Panc1 (cell line): Measurements from ENCODE around the gene LRIT3. TPM values are rescaled to one million over a fixed set of nuclear protein-coding genes. Genes with fewer than 3 reads are reported as not detected.

Experiments used
- ATAC-seq: fragments of 200-7000 bp; cut with Tn5 transposase; 2 replicates; pipeline ENCODE4 v1.9.1; 2020; ENCODE audit warnings: mild to moderate bottlenecking, moderate library complexity
- BruUV-seq: library from RNA; stranded (reverse); fragments of 400-500 nt; replicated peaks from 2 replicates; lab custom pipeline; 2021; lab: Mats Ljungman, UMichigan
- CTCF ChIA-PET: fragments of 300-600 bp; sonication (Branson Sonifier 250); formaldehyde crosslinking; loops from one replicate; lab custom pipeline; 2022; ENCODE audit warnings: antibody characterized with exemption; lab: Charles Lee
- POLR2A ChIA-PET: fragments of 300-600 bp; sonication (Branson Sonifier 250); formaldehyde crosslinking; loops from one replicate; lab custom pipeline; 2022; ENCODE audit warnings: antibody characterized with exemption; lab: Charles Lee
- DNase-seq: peaks from one replicate; pipeline ENCODE4 v3.0.0-alpha.2; 2010; ENCODE audit warnings: low read depth, low spot score
- H3K27ac ChIP-seq: 2 replicates; pipeline ENCODE4 v1.5.1; 2011; ENCODE audit warnings: mild to moderate bottlenecking, low read length, inconsistent platforms
- H3K27me3 ChIP-seq: fragments of 200-500 bp; sonication (Bioruptor generic); 2 replicates; pipeline ENCODE4 v1.6.0; 2014; ENCODE audit warnings: low read length, inconsistent platforms; ENCODE audit not compliant: control insufficient read depth, insufficient read depth
- H3K36me3 ChIP-seq: fragments of 200-500 bp; sonication (Bioruptor generic); 2 replicates; pipeline ENCODE4 v1.5.1; 2014; ENCODE audit warnings: inconsistent platforms, mild to moderate bottlenecking, low read length, moderate library complexity; ENCODE audit not compliant: control insufficient read depth, insufficient read depth
- H3K4me1 ChIP-seq: 2 replicates; pipeline ENCODE4 v1.5.1; 2011; ENCODE audit warnings: inconsistent platforms, mild to moderate bottlenecking, low read length, moderate library complexity; ENCODE audit not compliant: control insufficient read depth, insufficient read depth
- H3K4me3 ChIP-seq, 2 experiments: 2 replicates each; pipeline ENCODE4 v1.5.1; 2011 to 2012; ENCODE audit warnings: low read depth in 2 of 2, low read length in 2 of 2, mild to moderate bottlenecking in 2 of 2, inconsistent platforms in 1 of 2, moderate library complexity in 1 of 2
- H3K9me3 ChIP-seq: fragments of 200-500 bp; sonication (Bioruptor generic); 2 replicates; pipeline ENCODE4 v1.5.1; 2014; ENCODE audit warnings: low read depth, mild to moderate bottlenecking, inconsistent platforms, low read length, moderate library complexity; ENCODE audit not compliant: control insufficient read depth, insufficient read depth
- CTCF ChIP-seq: fragments of 450-650 bp; IDR thresholded peaks from 2 replicates; pipeline ENCODE4 v1.5.1; 2017; ENCODE audit warnings: mild to moderate bottlenecking
- POLR2AphosphoS5 ChIP-seq: IDR thresholded peaks from 2 replicates; pipeline ENCODE4 v1.6.1; 2012; ENCODE audit warnings: mild to moderate bottlenecking, low read depth, low read length, moderate library complexity
- REST ChIP-seq, 2 experiments: IDR thresholded peaks; 2 replicates each; pipeline ENCODE4 v1.6.1; 2011 to 2012; ENCODE audit warnings: low read depth in 2 of 2, control low read depth in 1 of 2, low read length in 1 of 2, mild to moderate bottlenecking in 1 of 2, moderate library complexity in 1 of 2; ENCODE audit not compliant: insufficient read depth in 1 of 2
- SIN3A ChIP-seq: IDR thresholded peaks from 2 replicates; pipeline ENCODE4 v1.6.1; 2012; ENCODE audit warnings: low read depth, mild to moderate bottlenecking, low read length, moderate library complexity, borderline replicate concordance; ENCODE audit not compliant: insufficient read depth
- TCF7L2 ChIP-seq: IDR thresholded peaks from 2 replicates; pipeline ENCODE4 v1.6.1; 2011; ENCODE audit warnings: mild to moderate bottlenecking, low read depth, low read length, inconsistent platforms
- in situ Hi-C: cut with HindIII; loops from 2 replicates; pipeline ENCODE4 v1.10.0; 2016; ENCODE audit warnings: low sequenced_read_pairs, low pct_unique_long_range_greater_than_20kb
- intact Hi-C: fragments of 100-400 bp; cut with micrococcal nuclease; formaldehyde crosslinking; loops from one replicate; pipeline ENCODE4 v1.10.0; 2022; ENCODE audit not compliant: unreplicated experiment
- total RNA-seq: library from RNA; stranded (reverse); gene quantifications from one replicate; pipeline ENCODE4 v1.2.1, GENCODE V29; 2021; ENCODE audit not compliant: unreplicated experiment

LRIT3 gene
- total RNA-seq, 1 experiment from 2014 or later = 0.05 TPM

- Histone ChIP-seq H3K4me3 (no peak overlapping the region), H3K9me3 (no peaks in the 10 kb centered on the region), H3K36me3 (no peaks in the 10 kb centered on the region), H3K27me3 (no peaks in the 10 kb centered on the region), H3K27ac (no peak overlapping the region), H3K4me1 (no peaks in the 10 kb centered on the region)
- DNase-seq = no peak
- CTCF ChIA-PET = no interaction called here
- POLR2A ChIA-PET = no interaction called here
- no peak for ATAC-seq
- in situ Hi-C loops = no loop called here
- intact Hi-C loops = no loop called here
- TF ChIP-seq REST (IDR thresholded peaks at IDR 0.05; ENCODE audit: insufficient read depth in 1 of 2, low read depth in 2 of 2, low read length in 1 of 2) (no peak), CTCF (no peak), POLR2AphosphoS5 (no peak), TCF7L2 (no peak), SIN3A (no peak)
- BruUV-seq = no TSS peak
These were observed 31.9 kb downstream of the LRIT3 start for GRCh38 chr4:109879636-109880314.

GRCh38 chr4:109886303-109886702, 38.4 kb downstream of the LRIT3 start:
- H3K27me3 ChIP-seq = no peaks in the 10 kb centered on the region
- ATAC-seq = no peak
- in situ Hi-C loops = no loop called here

More at GRCh38 chr4:109886303-109886702, 38.4 kb downstream of the LRIT3 start:
- Histone ChIP-seq H3K36me3 (no peaks in the 10 kb centered on the region), H3K9me3 (no peaks in the 10 kb centered on the region), H3K4me1 (no peaks in the 10 kb centered on the region), H3K4me3 (no peak overlapping the region), H3K27ac (no peak overlapping the region)
- TF ChIP-seq CTCF (no peak), POLR2AphosphoS5 (no peak)
- intact Hi-C loops = no loop called here
- CTCF ChIA-PET = no interaction called here
- POLR2A ChIA-PET = no interaction called here
- BruUV-seq = no TSS peak
- DNase-seq = no peak
